IPS-11a (cell line): ENCODE data around the gene UGT2B11.
"Not testable (repeated sequence)": the region's sequence is repeated elsewhere in the genome, so short reads cannot be mapped to it uniquely, and the experiment has no call there.

Experiments used
- H3K4me3 ChIP-seq: one replicate; pipeline ENCODE4 v1.5.1; 2013; ENCODE audit warnings: low read depth, low read length, control low read depth

UGT2B11 gene

DNA sequence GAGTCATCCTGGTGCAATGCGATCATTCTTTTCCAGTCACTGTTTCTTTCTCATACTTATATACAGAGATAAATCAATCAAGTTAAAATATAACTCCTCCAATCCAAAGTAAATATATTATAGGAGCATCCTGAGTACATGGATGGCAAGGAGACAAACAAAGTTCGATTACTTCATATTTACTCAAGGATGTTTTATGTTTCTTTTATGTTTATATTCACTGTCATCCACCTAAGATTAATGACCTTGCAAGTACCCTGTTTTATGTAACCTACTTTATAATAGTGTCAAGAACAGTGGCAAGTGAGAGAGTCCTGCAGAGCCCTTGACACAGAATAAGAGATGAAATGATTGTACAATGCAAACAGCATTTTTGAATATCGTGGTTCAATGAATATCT, at the start of gene UGT2B11:
Gene UGT2B11, minus strand, starts transcription at position 33 of the 400 bp plus-strand sequence. Its CDS starts 26 bp downstream, at position 7.
- H3K4me3 ChIP-seq: no peak within 1 kb of the TSS

DNA sequence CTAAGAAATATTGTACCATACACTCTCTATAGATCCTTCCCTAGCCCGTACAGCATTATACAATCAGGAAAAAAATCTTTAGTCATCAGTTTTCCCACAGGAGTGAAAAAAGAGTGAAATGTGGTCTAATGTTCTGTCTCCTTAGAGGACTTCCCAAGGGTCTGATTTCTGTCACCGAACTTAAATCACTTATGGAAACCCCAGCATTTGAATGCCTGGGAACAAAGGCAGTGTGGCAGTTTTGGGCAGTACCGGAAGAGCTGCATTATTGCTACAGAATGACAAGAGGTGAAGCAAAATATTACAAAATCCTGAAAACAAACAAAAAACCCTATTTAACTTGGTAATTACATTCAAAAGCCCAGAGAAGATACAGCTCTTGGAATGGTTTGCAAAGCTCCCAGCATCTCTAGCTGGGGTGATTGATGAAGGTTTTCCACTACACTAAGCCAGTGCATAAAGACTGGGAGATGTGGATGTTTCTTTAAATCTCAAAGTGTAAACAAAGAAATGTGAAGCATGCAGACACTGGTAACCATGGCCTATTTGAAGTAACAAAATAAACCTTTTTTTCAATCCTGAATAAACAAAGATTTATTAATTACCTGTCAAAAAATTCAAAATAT, 38.7 kb upstream of the UGT2B11 start:
- not testable (repeated sequence) for H3K4me3 ChIP-seq

DNA sequence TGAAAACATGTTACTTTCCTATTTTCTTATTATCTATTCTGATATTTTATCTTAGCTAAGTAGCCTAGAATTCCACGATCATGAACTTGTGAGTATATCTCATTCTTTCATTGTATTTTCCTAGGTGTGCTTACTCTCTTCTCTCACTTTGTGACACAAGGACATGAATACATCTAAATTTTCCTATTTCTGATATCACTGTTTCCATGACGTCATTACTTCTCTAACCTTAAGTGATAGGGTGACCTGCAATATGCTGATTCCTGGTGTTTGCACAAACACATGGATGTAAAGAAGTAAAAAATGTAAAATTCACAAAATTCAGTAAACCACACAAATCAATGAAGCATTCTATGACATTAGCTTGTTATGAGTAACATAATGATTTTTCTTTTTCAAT, 36.3 kb upstream of the UGT2B11 start:
- not testable (repeated sequence) for H3K4me3 ChIP-seq

DNA sequence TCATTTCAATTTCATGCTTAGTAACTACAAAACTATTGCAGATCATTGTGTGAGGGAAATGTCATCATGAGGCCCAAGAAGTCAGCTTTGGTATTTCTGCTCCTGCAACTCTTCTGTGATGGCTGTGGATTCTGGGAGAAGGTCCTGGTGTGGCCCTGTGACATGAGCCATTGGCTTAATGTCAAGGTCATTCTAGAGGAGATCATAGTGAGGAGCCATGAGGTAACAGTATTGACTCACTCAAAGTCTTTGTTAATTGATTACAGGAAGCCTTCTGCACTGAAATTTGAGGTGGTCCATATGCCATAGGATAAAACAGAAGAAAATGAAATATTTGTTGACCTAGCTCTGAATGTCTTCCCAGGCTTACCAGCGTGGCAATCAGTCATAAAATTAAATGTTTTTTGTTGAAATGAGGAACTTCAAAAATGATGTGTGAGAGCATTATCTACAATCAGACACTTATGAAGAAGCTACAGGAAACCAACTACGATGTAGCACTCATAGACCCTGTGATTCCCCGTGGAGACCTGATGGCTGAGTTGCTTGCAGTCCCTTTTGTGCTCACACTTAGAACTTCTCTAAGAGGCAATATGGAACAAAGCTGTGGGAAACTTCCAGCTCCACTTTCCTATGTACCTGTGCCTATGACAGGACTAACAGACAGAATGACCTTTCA, 28.2 kb upstream of the UGT2B11 start:
- H3K4me3 ChIP-seq: not testable (repeated sequence)

DNA sequence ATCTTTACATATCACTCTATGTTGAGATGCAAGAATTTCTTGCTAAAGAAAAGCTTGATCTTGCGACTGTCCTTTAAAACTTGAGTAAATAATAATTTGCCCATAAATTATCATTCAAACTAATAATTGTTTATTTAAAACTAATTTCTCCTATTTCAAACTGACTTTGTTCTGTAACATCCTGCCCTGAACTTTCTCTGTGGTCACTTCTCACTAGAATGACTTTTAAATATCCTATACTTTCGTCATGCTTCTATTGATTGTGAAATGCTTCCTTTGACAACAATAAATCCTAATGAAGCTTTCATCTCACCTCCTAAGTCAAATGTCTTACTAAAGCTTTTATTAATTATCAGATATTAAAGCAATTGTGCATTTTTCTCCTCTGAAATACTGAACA, 27.2 kb upstream of the UGT2B11 start:
- not testable (repeated sequence) for H3K4me3 ChIP-seq

DNA sequence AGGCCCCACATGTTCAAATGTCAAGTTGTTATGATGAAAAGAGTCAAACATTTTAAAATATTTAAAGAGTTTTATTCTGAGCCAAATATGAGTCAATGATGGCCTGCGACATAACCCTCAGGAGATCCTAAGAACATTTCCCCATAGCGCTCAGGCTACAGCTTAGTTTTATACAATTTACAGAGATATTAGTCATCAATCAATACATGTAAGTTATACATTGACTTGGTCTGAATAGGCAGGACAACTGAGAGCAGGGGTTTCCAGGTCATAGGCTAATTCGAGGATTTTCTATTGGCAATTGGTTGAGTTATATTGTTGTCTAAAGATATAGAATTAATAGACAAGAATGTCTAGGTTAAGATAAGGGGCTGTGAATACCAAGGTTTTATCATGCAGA, 26.2 kb upstream of the UGT2B11 start:
- not testable (repeated sequence) for H3K4me3 ChIP-seq

DNA sequence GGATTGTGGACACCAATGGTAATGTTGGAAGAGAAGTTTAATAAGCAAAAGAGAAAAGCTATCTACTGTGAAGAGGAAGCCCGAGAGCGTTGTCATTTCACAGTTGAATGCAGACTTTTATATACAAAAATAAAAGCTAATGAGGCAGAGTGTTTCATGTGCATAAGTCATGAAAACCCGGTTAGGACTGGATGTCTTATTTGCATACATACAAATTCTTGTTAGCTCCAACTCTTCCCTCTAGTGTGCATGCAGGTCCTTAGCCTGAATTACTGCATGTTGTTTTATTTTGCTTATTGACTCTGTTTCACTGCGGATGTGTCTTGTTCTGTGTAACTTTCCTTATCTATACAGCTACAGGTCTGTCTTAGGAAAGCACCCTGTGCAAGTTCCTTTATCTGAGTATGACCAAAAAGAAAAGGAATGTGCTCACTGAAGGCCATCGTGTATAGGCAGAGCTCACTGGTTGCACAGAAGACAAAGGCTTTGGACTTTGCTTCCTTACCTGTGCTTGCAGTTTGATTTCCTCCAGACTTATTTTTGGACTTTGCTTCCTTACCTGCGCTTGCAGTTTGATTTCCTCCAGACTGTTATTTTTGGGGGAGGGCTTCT, 25.1 kb upstream of the UGT2B11 start:
- H3K4me3 ChIP-seq: no peak overlapping the region

DNA sequence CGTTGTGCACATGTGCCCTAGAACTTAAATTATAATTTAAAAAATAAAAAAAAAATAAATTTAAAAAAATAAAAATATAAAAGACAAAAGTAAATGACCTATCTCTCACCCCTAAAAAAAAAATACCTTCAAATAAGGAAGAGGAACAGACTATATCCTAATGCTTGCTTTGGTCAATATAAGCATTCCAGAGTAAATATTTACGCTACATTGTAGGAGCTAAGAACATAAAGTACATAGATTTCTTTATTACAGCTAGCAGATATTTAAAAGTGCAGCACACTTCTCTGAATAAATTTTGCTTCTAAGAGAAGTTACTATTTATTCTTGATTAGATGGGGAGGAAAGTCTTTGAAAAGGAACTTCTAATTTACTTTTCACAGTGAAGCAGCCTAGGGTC, 24.5 kb upstream of the UGT2B11 start:
- no peak overlapping the region for H3K4me3 ChIP-seq

DNA sequence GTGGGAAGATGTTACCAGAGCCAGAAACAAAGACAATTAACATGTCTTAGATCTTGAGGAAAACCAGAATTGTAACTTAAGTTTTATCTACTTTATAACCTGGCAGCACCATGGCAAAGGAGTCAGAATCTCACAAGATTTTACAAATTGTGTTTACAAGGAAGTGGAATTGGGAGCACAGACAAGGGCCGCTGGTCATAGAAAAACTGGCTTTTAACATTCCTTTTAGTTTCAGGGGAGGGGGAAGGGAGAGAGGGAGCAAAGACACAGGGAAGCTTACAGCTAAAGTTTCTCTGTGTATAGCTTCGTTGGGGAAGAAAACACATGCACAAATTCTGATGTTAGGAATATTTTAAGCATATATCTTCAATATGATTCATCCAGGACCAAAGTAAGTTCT, 10.3 kb upstream of the UGT2B11 start:
- no peak overlapping the region for H3K4me3 ChIP-seq

DNA sequence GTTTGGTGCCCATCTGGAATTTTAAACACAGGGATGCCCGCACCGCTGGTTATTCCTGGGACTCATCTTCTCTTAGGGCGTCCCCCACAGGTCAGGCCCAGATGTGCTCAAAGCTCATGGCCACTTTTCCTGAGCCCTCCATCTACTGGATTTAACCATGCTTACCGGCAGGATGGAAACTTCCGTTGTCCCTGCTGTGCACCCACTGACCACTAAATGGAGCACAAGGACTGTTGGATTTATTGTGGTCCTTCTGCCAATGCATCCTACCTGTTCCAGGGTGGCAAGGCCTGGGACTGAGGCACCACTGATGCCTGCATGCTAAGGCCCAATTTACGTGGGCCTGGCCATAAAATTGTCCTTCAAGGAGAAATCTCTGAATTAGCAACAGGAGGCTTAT, 8.7 kb upstream of the UGT2B11 start:
- not testable (repeated sequence) for H3K4me3 ChIP-seq

DNA sequence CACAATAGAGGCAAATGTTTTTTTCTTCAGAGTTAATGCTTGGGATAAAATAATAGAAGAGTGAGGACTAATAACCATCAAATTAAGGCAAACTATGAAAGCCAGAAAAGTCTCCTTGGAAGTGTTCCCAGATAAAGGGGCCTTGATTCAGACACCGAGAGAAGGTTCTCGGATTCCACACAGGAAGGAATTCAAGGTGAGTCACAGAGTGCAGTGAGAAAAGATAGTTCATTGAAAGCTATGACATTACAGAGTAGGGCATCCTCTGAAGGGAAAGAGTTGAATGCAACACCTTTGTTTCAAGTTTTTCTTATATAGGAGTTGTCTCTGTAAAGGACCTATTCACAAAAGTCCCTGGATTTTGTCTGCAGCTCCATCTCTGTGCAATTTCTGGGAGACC, 3.9 kb upstream of the UGT2B11 start:
- H3K4me3 ChIP-seq: not testable (repeated sequence)

DNA sequence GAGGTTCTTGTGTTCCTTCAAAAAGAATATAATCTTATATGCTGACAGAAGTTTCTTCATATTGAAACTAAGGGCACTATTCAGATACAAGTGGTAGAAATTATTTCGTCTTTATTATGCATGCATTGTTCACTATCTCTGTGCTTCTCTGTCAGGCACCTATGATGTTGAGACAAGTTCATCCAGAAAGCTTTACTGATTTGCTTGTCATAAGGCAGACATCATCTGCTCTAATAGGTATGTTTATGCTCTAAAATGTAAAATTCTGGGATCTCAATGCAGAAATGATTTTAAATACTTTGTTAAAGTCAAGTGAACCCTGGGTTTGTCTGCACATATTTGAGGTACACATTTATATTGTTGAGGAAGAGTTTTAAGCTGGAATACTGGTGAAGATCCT, 3.6 kb downstream of the UGT2B11 start:
- H3K4me3 ChIP-seq: no peak overlapping the region

DNA sequence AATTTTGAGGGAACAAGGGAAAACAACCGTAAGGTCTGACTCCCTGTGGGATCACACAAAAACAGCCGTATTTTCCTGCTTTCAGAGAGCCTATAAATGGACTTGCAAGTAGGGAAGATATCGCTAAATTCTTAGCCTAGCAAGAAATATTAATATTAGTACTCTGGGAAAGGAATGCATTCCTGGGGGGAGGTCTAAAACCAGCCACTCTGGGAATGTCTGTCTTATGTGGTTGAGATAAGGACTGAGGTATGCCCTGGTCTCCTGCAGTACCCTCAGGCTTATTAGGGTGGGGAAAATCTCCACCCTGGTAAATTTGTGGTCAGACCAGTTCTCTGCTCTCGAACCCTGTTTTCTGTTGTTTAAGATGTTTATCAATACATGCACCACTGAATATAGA, 16.0 kb downstream of the UGT2B11 start:
- not testable (repeated sequence) for H3K4me3 ChIP-seq

DNA sequence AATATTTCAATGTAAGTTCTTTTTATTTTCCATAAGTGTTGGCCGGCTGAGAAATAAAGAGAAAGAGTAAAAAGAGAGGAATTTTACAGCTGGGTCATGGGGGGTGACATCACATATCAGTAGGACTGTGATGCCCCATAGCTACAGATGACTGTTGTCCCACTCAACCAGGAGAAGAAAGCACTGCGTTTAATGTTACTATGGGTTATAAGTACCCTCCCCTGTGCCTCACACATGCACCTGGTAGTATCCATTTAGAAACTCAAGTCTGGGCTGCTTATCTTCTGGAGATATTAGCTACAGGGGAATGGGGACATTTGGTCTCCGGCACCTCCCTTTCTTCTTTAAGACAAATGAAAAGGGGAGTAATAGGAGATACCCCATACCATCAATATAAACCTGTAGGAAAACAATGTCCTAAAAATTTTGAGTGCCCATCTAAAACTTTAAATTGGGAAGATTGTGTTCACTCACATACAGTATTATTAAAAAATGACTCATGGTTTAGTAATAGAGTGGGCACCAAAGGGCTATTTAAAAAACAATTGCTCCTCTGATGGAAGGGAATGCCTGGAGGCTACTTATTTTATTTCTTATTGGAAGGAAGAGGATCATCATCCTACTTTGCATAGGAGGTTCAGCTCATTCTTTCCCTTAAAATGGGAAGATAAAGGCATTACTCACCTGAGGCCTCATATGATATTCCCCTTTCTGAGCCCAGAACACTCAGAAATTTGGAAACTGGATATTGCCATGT, 18.2 kb downstream of the UGT2B11 start:
- no peak overlapping the region for H3K4me3 ChIP-seq

DNA sequence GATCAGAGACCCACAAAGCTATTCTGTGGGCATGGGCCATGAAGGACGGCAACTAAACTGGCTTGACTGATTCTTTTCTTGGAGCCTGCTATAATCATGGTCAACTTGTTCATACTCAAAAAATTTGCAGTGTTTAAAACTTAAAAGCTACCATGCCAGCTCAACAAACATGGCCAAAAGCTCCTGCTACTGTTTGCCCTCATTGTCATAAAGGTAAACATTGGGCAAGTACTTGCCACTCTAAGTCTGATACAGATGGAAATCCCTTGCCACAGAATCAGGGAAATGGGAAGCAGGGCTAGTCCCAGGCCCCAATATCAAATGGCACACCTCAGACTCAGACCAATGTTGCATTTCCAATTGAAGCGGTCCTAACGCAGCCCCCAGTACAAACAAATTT, 20.4 kb downstream of the UGT2B11 start:
- H3K4me3 ChIP-seq: no peak overlapping the region

DNA sequence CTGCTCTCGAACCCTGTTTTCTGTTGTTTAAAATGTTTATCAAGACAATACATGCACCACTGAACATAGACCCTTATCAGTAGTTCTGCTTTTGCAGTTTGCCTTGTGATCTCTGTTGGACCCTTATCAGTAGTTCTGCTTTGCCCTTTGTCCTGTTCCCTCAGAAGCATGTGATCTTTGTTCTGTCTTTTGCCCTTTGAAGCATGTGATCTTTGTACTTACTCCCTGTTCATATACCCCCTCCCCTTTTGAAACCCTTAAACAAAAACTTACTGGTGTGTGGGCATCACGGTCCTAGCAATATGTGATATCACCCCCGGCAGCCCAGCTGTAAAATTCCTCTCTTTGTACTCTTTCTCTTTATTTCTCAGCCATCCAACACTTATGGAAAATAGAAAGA, 22.6 kb downstream of the UGT2B11 start:
- not testable (repeated sequence) for H3K4me3 ChIP-seq

DNA sequence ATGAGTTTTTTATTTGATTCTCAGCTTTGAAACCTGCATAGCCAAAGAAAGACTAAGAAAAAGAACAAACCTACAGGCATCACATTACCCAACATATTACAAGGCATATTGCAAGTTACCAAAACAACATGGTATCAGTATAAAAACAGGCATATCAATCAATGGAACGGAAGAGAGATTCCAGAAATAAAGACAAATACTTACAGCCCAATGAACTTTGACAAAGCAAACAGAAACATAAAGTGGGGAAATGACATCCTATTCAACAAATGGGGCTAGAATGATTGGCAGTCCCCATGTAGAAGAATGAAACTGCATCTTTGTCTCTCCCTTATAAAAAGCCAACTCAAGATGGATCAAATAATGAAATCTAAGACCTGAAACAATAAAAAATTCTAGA, 23.9 kb downstream of the UGT2B11 start:
- H3K4me3 ChIP-seq: not testable (repeated sequence)

DNA sequence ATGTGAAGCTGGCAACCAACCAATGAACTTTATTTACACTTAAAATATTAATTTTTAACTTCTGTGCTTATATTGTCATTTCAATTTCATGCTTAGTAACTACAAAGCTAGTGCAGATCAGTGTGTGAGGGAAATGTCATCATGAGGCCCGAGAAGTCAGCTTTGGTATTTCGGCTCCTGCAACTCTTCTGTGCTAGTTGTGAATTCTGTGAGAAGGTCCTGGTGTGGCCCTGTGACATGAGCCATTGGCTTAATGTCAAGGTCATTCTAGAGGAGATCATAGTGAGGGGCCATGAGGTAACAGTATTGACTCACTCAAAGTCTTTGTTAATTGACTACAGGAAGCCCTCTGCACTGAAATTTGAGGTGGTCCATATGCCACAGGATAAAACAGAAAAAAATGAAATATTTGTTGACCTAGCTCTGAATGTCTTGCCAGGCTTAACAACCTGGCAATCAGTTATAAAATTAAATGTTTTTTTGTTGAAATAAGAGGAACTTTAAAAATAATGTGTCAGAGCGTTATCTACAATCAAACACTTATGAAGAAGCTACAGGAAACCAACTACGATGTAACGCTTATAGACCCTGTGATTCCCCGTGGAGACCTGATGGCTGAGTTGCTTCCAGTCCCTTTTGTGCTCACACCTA, 32.9 kb downstream of the UGT2B11 start:
- H3K4me3 ChIP-seq: not testable (repeated sequence)

DNA sequence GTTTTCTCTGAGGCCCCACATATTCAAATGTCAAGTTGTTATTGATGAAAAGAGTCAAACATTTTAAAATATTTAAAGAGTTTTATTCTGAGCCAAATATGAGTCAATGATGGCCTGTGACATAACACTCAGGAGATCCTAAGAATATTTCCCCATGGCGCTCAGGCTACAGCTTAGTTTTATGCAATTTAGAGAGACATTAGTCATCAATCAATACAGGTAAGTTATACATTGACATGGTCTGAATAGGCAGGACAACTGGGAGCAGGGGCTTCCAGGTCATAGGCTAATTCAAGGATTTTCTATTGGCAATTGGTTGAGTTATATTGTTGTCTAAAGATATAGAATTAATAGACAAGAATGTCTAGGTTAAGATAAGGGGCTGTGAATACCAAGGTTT, 34.7 kb downstream of the UGT2B11 start:
- H3K4me3 ChIP-seq: not testable (repeated sequence)

DNA sequence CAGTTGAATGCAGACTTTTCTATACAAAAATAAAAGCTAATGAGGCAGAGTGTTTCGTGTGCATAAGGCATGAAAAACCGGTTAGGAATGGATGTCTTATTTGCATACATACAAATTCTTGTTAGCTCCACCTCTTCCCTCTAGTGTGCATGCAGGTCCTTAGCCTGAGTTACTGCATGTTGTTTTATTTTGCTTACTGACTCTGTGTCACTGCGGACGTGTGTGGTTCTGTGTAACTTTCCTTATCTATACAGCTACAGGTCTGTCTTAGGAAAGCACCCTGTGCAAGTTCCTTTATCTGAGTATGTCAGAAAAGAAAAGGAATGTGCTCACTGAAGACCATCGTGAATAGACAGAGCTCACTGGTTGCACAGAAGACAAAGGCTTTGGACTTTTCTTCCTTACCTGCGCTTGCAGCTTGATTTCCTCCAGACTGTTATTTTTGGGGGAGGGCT, 35.8 kb downstream of the UGT2B11 start:
- H3K4me3 ChIP-seq: not testable (repeated sequence)
